Islet precursor cell (in vitro differentiated cells): ENCODE results near the gene SIRPA.
A peak's percentile ranks its signal among the peaks of the same experiment; 100 is the strongest.

Experiments
- DNase-seq: peaks from one replicate; pipeline ENCODE4 v3.0.0-alpha.2; 2018

The SIRPA gene

GRCh38 chr20:1934721-1935573 lies 39.7 kb downstream of the SIRPA start:
- no peak for DNase-seq

GRCh38 chr20:1935696-1936366 lies 40.6 kb downstream of the SIRPA start:
- DNase-seq, result peak; percentile 24

GRCh38 chr20:1937316-1937976 lies 42.2 kb downstream of the SIRPA start:
- DNase-seq, result no peak

GRCh38 chr20:1938464-1939269 lies 43.5 kb downstream of the SIRPA start:
- DNase-seq, result peak; percentile 43

- DNase-seq, result no peak
Measured at GRCh38 chr20:1939270-1939595, 44.0 kb downstream of the SIRPA start.

- no peak for DNase-seq
Measured at GRCh38 chr20:1940581-1940980, 45.4 kb downstream of the SIRPA start.

GRCh38 chr20:1941226-1941625 lies 46.0 kb downstream of the SIRPA start:
- DNase-seq, result peak; percentile 27

- peak; percentile 12 for DNase-seq
Measured at GRCh38 chr20:1942061-1942460, 46.9 kb downstream of the SIRPA start.

- DNase-seq, result peak; percentile 26
Measured at GRCh38 chr20:1942486-1943274, 47.5 kb downstream of the SIRPA start.

- peak; percentile 33 for DNase-seq
Measured at GRCh38 chr20:1943275-1944002, 48.2 kb downstream of the SIRPA start.

- DNase-seq, result peak; percentile 32
Measured at GRCh38 chr20:1944345-1945091, 49.3 kb downstream of the SIRPA start.

GRCh38 chr20:1945134-1945618 lies 50.0 kb downstream of the SIRPA start:
- DNase-seq, result peak; percentile 37

- DNase-seq, result no peak
Measured at GRCh38 chr20:1945660-1946059, 50.5 kb downstream of the SIRPA start.

- no peak for DNase-seq
Measured at GRCh38 chr20:1946442-1946761, 51.2 kb downstream of the SIRPA start.

- peak; percentile 88 for DNase-seq
Measured at GRCh38 chr20:1946762-1947534, 51.7 kb downstream of the SIRPA start.

GRCh38 chr20:1947535-1947846 lies 52.3 kb downstream of the SIRPA start:
- DNase-seq, result no peak

- DNase-seq, result peak; percentile 46
Measured at GRCh38 chr20:1949347-1950100, 54.3 kb downstream of the SIRPA start.

GRCh38 chr20:1950836-1951235 lies 55.6 kb downstream of the SIRPA start:
- peak; percentile 35 for DNase-seq

GRCh38 chr20:1951436-1952115 lies 56.4 kb downstream of the SIRPA start:
- DNase-seq, result peak; percentile 32
